ENCODE data around the gene FGD4.
A peak's percentile ranks its signal among the peaks of the same experiment; 100 is the strongest.

FGD4 gene

DNA sequence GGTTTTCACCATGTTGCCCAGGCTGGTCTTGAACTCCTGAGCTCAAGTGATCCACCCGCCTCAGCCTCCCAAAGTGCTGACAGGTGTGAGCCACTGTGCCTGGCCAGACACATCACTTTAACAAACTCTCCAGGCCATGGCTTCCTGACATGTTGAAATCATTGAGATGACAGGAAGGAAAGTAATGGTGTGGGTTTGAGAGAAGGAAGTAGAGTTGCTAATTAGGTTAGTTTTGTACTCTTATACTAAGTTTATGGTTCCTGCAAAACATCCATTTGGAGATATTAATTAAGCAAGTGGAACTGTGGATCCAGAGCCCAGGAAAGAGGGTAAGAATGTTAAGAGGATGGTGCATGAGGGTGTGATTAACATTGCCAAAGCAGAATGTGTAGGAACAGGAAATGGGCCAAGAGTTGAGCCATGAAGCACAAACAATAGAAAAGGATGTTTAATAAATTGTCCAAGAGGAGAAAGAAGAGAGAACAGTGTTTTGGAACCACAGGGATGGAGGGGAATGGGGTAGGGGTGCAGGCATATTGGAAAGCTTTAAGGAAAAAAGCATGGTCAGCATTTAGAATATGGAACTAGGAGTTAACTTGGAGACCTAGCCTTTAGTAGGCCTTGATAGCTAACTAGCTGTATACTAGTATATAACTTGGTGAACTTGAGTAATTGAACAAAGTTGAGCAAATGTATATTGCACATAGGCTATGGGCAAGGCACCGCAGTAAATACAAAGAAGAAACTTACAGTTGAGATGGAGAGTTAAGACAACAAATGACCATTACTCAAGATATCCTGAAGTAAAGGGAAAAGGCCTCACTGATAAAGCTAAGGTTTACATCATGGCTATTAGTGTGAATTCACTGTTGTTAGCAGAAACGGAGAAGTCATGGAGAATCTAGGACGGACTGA lies 188.5 kb downstream of the FGD4 start:
- no peak overlapping the region for H3K4me3 ChIP-seq (ENCODE audit: control insufficient read depth, low read depth, low read length)
- TF ChIP-seq, protein P1, sequence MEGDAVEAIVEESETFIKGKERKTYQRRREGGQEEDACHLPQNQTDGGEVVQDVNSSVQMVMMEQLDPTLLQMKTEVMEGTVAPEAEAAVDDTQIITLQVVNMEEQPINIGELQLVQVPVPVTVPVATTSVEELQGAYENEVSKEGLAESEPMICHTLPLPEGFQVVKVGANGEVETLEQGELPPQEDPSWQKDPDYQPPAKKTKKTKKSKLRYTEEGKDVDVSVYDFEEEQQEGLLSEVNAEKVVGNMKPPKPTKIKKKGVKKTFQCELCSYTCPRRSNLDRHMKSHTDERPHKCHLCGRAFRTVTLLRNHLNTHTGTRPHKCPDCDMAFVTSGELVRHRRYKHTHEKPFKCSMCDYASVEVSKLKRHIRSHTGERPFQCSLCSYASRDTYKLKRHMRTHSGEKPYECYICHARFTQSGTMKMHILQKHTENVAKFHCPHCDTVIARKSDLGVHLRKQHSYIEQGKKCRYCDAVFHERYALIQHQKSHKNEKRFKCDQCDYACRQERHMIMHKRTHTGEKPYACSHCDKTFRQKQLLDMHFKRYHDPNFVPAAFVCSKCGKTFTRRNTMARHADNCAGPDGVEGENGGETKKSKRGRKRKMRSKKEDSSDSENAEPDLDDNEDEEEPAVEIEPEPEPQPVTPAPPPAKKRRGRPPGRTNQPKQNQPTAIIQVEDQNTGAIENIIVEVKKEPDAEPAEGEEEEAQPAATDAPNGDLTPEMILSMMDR (conservative IDR thresholded peaks at IDR 0.05; ENCODE audit: control insufficient read depth, insufficient read depth, low read depth, low read length) = no peak
- no peak for DNase-seq (ENCODE audit: low read depth)

DNA sequence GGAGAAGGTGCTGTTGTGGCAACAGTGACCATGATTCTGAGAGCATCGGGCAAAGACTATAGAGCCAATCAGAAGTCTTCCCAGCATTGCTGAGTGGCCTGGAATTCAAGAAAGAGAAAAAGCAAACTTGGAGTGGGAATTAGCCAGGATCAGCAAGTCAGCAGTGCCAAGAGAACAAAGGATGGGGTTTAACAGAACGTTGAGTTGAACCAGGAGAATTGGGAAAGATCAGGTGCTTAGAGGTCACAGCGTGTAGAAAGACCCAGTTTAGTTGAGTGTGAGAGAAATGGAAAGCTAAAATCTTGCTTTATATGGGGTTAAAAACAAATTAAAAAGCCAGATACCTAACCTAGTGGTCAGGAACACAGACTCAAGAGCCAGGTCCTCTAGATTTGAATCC lies 189.2 kb downstream of the FGD4 start:
- TF ChIP-seq, protein P1 (conservative IDR thresholded peaks at IDR 0.05; ENCODE audit: control insufficient read depth, insufficient read depth, low read depth, low read length) = no peak
- no peak for DNase-seq (ENCODE audit: low read depth)
- H3K4me3 ChIP-seq (ENCODE audit: control insufficient read depth, low read depth, low read length) = no peak overlapping the region

DNA sequence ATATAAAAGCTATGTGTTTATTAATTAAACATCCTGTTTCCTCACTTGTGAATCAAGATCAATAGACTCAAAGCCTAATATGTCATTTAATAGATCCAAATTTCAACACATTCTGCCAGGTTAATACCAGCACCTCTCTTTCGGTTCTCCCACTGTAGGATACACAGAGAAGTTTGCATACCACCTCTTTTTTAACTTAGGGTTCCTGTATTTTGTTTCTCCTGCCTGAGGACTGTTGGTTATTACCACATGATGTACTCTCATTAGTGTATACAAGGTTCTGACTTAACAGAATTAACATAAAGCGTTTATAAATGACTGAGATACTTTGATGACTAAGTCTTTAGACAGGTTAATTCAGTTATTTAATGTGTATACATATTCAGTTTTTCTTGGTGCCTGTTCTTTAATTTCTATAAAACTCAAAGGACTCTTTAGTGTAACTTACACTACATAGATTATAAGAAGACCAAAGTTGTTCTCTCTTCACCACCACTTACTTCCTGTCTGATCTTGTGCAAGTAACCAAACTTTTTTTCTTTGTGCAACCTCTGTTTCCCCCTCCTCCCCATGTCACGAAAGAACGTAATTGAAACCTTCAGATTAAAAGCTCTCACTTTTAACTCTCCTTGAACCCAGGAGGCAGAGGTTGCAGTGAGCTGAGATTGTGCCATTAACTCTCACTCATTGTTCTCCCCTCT lies 190.0 kb downstream of the FGD4 start:
- no peak overlapping the region for H3K4me3 ChIP-seq (ENCODE audit: control insufficient read depth, low read depth, low read length)
- DNase-seq (ENCODE audit: low read depth) = no peak
- TF ChIP-seq, protein P1 (conservative IDR thresholded peaks at IDR 0.05; ENCODE audit: control insufficient read depth, insufficient read depth, low read depth, low read length) = no peak

DNA sequence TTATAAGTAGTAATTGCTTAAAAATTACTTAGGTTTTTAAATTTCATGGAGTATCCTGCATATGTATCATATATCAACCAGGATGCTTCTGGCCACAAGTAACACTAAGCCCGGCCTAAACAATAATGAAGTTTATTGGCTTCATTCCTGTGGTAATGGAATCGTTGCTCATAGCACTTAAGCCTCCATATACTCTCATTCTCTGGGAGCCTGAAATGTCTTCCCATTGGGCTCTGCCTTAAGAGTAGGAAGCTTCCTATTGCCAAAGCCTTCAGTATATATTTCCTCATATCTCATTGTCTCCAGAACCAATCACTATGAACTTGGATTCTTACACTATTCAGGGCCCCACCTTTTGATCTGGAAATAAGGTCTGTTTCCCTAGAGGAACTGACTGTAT lies 195.9 kb downstream of the FGD4 start:
- no peak overlapping the region for H3K4me3 ChIP-seq (ENCODE audit: control insufficient read depth, low read depth, low read length)
- peak; percentile 65 for DNase-seq (ENCODE audit: low read depth)

DNA sequence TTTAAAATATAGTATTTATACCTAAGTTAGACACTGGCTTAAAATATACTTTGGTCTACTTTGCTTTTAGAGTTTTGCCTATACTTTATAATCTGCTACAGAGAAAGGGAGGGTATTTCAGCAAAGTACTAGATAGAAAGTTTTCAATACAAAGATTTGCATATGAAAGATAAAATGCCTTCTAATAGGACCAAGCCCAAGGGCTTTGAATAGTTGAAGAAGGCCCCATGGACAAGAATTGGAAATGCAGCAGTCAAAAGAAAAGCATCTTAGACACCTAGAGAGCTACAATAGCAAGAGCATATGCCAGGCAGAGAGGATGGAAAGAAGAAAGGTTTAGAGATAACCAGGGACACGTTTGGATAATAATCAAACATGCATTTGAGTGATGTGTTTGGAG lies 196.7 kb downstream of the FGD4 start:
- TF ChIP-seq, protein P1 (conservative IDR thresholded peaks at IDR 0.05; ENCODE audit: control insufficient read depth, insufficient read depth, low read depth, low read length) = no peak
- H3K4me3 ChIP-seq (ENCODE audit: control insufficient read depth, low read depth, low read length) = no peak overlapping the region
- no peak for DNase-seq (ENCODE audit: low read depth)

More for the DNA sequence above, 195.9 kb downstream of the FGD4 start:
- TF ChIP-seq, protein P1 (conservative IDR thresholded peaks at IDR 0.05; ENCODE audit: control insufficient read depth, insufficient read depth, low read depth, low read length) = no peak

DNA sequence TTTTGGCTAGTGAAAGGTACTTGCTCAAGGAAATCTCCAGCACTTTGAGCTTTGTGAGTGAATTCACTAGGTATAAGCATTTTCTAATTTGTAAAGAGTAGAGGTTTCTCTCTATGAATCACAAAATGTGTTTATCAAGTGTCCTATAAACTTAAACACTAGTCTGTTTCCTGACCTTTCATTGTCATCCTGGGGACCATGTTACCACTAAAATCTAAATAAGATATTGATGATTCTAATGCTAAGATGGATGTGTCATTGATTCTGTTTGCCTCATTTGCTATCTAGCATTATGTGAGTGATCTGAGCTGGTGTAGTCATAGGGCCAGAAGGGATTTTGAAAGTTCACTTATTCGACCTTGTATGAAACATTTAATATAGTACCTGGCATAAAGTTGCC lies 199.3 kb downstream of the FGD4 start:
- DNase-seq (ENCODE audit: low read depth) = no peak
- H3K4me3 ChIP-seq (ENCODE audit: control insufficient read depth, low read depth, low read length) = no peak overlapping the region
- TF ChIP-seq, protein P1 (conservative IDR thresholded peaks at IDR 0.05; ENCODE audit: control insufficient read depth, insufficient read depth, low read depth, low read length) = no peak
